IPS-18a (cell line): ENCODE results near the gene HIPK3.

Experiments used
- H3K27ac ChIP-seq: one replicate; pipeline ENCODE4 v1.5.1; 2013; ENCODE audit warnings: low read length
- H3K27me3 ChIP-seq: one replicate; pipeline ENCODE4 v1.6.1; 2013; ENCODE audit warnings: mild to moderate bottlenecking, low read length; ENCODE audit not compliant: control insufficient read depth, insufficient read depth
- H3K36me3 ChIP-seq: one replicate; pipeline ENCODE4 v1.6.1; 2013; ENCODE audit warnings: low read depth, low read length; ENCODE audit not compliant: control insufficient read depth
- H3K4me1 ChIP-seq: one replicate; pipeline ENCODE4 v1.6.1; 2013; ENCODE audit warnings: low read depth, low read length; ENCODE audit not compliant: control insufficient read depth
- H3K4me3 ChIP-seq: one replicate; pipeline ENCODE4 v1.5.1; 2013; ENCODE audit warnings: low read length
- H3K9ac ChIP-seq: one replicate; pipeline ENCODE4 v1.6.1; 2013; ENCODE audit warnings: mild to moderate bottlenecking, low read length, moderate library complexity
- H3K9me3 ChIP-seq: one replicate; pipeline ENCODE4 v1.6.1; 2013; ENCODE audit warnings: low read depth, low read length; ENCODE audit not compliant: control insufficient read depth

The HIPK3 gene

GRCh38 chr11:33262011-33262645 lies 4.9 kb downstream of the HIPK3 start:
- H3K9ac ChIP-seq = no peak overlapping the region
- H3K4me3 ChIP-seq = no peak overlapping the region
- no peak overlapping the region for H3K27ac ChIP-seq
- no peaks in the 10 kb centered on the region for H3K36me3 ChIP-seq
- H3K9me3 ChIP-seq = no peaks in the 10 kb centered on the region
- H3K4me1 ChIP-seq = peaks cover 8% of the 10 kb centered on the region
- H3K27me3 ChIP-seq = no peaks in the 10 kb centered on the region

- no peak overlapping the region for H3K27ac ChIP-seq
- no peak overlapping the region for H3K9ac ChIP-seq
- no peaks in the 10 kb centered on the region for H3K36me3 ChIP-seq
- H3K4me3 ChIP-seq = no peak overlapping the region
- H3K27me3 ChIP-seq = no peaks in the 10 kb centered on the region
- peaks cover 8% of the 10 kb centered on the region for H3K4me1 ChIP-seq
- H3K9me3 ChIP-seq = no peaks in the 10 kb centered on the region
These were observed 6.4 kb downstream of the HIPK3 start for GRCh38 chr11:33263549-33263948.

- H3K27ac ChIP-seq = no peak overlapping the region
- H3K36me3 ChIP-seq = no peaks in the 10 kb centered on the region
- no peak overlapping the region for H3K4me3 ChIP-seq
- H3K27me3 ChIP-seq = no peaks in the 10 kb centered on the region
- no peak overlapping the region for H3K9ac ChIP-seq
- no peaks in the 10 kb centered on the region for H3K4me1 ChIP-seq
- no peaks in the 10 kb centered on the region for H3K9me3 ChIP-seq
These were observed 7.7 kb downstream of the HIPK3 start for GRCh38 chr11:33264926-33265325.

- Histone ChIP-seq H3K27me3 (no peaks in the 10 kb centered on the region), H3K9ac (no peak overlapping the region), H3K4me1 (no peaks in the 10 kb centered on the region), H3K27ac (no peak overlapping the region), H3K4me3 (no peak overlapping the region), H3K36me3 (no peaks in the 10 kb centered on the region), H3K9me3 (no peaks in the 10 kb centered on the region)
These were observed 9.4 kb downstream of the HIPK3 start for GRCh38 chr11:33266393-33267215.

GRCh38 chr11:33268945-33269540 lies 11.9 kb downstream of the HIPK3 start:
- Histone ChIP-seq H3K9me3 (no peaks in the 10 kb centered on the region), H3K27ac (no peak overlapping the region), H3K4me1 (no peaks in the 10 kb centered on the region), H3K4me3 (no peak overlapping the region), H3K27me3 (no peaks in the 10 kb centered on the region), H3K36me3 (no peaks in the 10 kb centered on the region), H3K9ac (no peak overlapping the region)

- Histone ChIP-seq H3K27ac (no peak overlapping the region), H3K36me3 (no peaks in the 10 kb centered on the region), H3K9me3 (no peaks in the 10 kb centered on the region), H3K27me3 (no peaks in the 10 kb centered on the region), H3K4me3 (no peak overlapping the region), H3K4me1 (no peaks in the 10 kb centered on the region), H3K9ac (no peak overlapping the region)
These were observed 12.6 kb downstream of the HIPK3 start for GRCh38 chr11:33269822-33270221.

GRCh38 chr11:33271059-33271458 lies 13.9 kb downstream of the HIPK3 start:
- Histone ChIP-seq H3K4me3 (no peak overlapping the region), H3K9me3 (no peaks in the 10 kb centered on the region), H3K9ac (no peak overlapping the region), H3K27me3 (no peaks in the 10 kb centered on the region), H3K4me1 (no peaks in the 10 kb centered on the region), H3K36me3 (no peaks in the 10 kb centered on the region), H3K27ac (no peak overlapping the region)

- Histone ChIP-seq H3K4me1 (no peaks in the 10 kb centered on the region), H3K36me3 (no peaks in the 10 kb centered on the region), H3K27ac (no peak overlapping the region), H3K4me3 (no peak overlapping the region), H3K9me3 (no peaks in the 10 kb centered on the region), H3K9ac (no peak overlapping the region), H3K27me3 (no peaks in the 10 kb centered on the region)
These were observed 15.3 kb downstream of the HIPK3 start for GRCh38 chr11:33272338-33273107.

- H3K27me3 ChIP-seq = no peaks in the 10 kb centered on the region
- no peak overlapping the region for H3K4me3 ChIP-seq
- H3K36me3 ChIP-seq = no peaks in the 10 kb centered on the region
- H3K9ac ChIP-seq = no peak overlapping the region
- H3K9me3 ChIP-seq = no peaks in the 10 kb centered on the region
- H3K27ac ChIP-seq = no peak overlapping the region
- no peaks in the 10 kb centered on the region for H3K4me1 ChIP-seq
These were observed 16.5 kb downstream of the HIPK3 start for GRCh38 chr11:33273656-33274055.

GRCh38 chr11:33280411-33280810 lies 23.2 kb downstream of the HIPK3 start:
- H3K9me3 ChIP-seq = no peaks in the 10 kb centered on the region
- no peaks in the 10 kb centered on the region for H3K4me1 ChIP-seq

GRCh38 chr11:33281758-33282157 lies 24.6 kb downstream of the HIPK3 start:
- H3K27me3 ChIP-seq = no peaks in the 10 kb centered on the region
- no peaks in the 10 kb centered on the region for H3K4me1 ChIP-seq

More at GRCh38 chr11:33280411-33280810, 23.2 kb downstream of the HIPK3 start:
- Histone ChIP-seq H3K36me3 (no peaks in the 10 kb centered on the region), H3K27ac (no peak overlapping the region), H3K9ac (no peak overlapping the region), H3K4me3 (no peak overlapping the region), H3K27me3 (no peaks in the 10 kb centered on the region)

More at GRCh38 chr11:33281758-33282157, 24.6 kb downstream of the HIPK3 start:
- Histone ChIP-seq H3K9me3 (no peaks in the 10 kb centered on the region), H3K4me3 (no peak overlapping the region), H3K36me3 (no peaks in the 10 kb centered on the region), H3K27ac (no peak overlapping the region), H3K9ac (no peak overlapping the region)
